Measurements from ENCODE around the gene TNS4. TPM values are rescaled to one million over a fixed set of nuclear protein-coding genes. Genes with fewer than 3 reads are reported as not detected.
A peak's percentile ranks its signal among the peaks of the same experiment; 100 is the strongest.

Gene TNS4
- total RNA-seq, 2 experiments from 2014 or later = 0.22 to 0.97 TPM

- no peaks in the 10 kb centered on the region for H4K20me1 ChIP-seq (ENCODE audit: insufficient read depth, low read length)
- peaks cover 20% of the 10 kb centered on the region for H3K4me1 ChIP-seq (ENCODE audit: insufficient read depth, low read length, poor library complexity, severe bottlenecking)
- no peak overlapping the region for H3K27ac ChIP-seq (ENCODE audit: low read depth, low read length, poor library complexity, severe bottlenecking)
- no peaks in the 10 kb centered on the region for H3K9me2 ChIP-seq (ENCODE audit: insufficient read depth, low read length)
- intact Hi-C loops (cut with micrococcal nuclease; ENCODE audit: unreplicated experiment) = loop anchor here (5.0 kb wide), 1 partner anchor 229 kb away; no protein-coding TSS in a partner anchor
- H3K4me3 ChIP-seq (ENCODE audit: low read depth, low read length, poor library complexity, severe bottlenecking) = no peak overlapping the region
- peak overlapping the region; percentile 41; the same call in 1 of the 2 replicates for H3K4me2 ChIP-seq (ENCODE audit: low read length)
- BruUV-seq (replicated peaks) = no TSS peak
- no peaks in the 10 kb centered on the region for H3K36me3 ChIP-seq (ENCODE audit: insufficient read depth, low read length)
- no peak overlapping the region for H2AFZ ChIP-seq (ENCODE audit: low read length)
- CTCF ChIA-PET (ENCODE audit: unreplicated experiment) = interaction anchor here (2.7 kb wide), 1 partner anchor 29 kb away, joined by 15 read pairs; no protein-coding TSS in a partner anchor
- POLR2A ChIA-PET = interaction anchor here (0.9 to 1.4 kb wide), 3 partner anchors 17 to 114 kb away, joined by 3 to 5 read pairs (median 4); partner anchors contain the start of gene TOP2A
- H3K9me3 ChIP-seq (ENCODE audit: low read length) = no peaks in the 10 kb centered on the region
- DNase-seq (ENCODE audit: low spot score) = peak; percentile 32
- TF ChIP-seq EZH2phosphoT487 (IDR thresholded peaks at IDR 0.05; ENCODE audit: borderline replicate concordance, low read depth, low read length) = no peak
- TF ChIP-seq, protein P1, sequence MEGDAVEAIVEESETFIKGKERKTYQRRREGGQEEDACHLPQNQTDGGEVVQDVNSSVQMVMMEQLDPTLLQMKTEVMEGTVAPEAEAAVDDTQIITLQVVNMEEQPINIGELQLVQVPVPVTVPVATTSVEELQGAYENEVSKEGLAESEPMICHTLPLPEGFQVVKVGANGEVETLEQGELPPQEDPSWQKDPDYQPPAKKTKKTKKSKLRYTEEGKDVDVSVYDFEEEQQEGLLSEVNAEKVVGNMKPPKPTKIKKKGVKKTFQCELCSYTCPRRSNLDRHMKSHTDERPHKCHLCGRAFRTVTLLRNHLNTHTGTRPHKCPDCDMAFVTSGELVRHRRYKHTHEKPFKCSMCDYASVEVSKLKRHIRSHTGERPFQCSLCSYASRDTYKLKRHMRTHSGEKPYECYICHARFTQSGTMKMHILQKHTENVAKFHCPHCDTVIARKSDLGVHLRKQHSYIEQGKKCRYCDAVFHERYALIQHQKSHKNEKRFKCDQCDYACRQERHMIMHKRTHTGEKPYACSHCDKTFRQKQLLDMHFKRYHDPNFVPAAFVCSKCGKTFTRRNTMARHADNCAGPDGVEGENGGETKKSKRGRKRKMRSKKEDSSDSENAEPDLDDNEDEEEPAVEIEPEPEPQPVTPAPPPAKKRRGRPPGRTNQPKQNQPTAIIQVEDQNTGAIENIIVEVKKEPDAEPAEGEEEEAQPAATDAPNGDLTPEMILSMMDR (conservative IDR thresholded peaks at IDR 0.05; ENCODE audit: low read length) = no peak
- H3K79me2 ChIP-seq (ENCODE audit: insufficient read depth, low read depth, low read length) = no peaks in the 10 kb centered on the region
Measured at GRCh38 chr17:40531051-40531991, 29.9 kb upstream of the TNS4 start.

GRCh38 chr17:40530531-40530994, 29.1 kb upstream of the TNS4 start:
- H3K79me2 ChIP-seq (ENCODE audit: insufficient read depth, low read depth, low read length) = no peaks in the 10 kb centered on the region
- no TSS peak for BruUV-seq (replicated peaks)
- no peaks in the 10 kb centered on the region for H3K36me3 ChIP-seq (ENCODE audit: insufficient read depth, low read length)
- H2AFZ ChIP-seq (ENCODE audit: low read length) = no peak overlapping the region
- H3K27ac ChIP-seq (ENCODE audit: low read depth, low read length, poor library complexity, severe bottlenecking) = no peak overlapping the region
- H3K9me3 ChIP-seq (ENCODE audit: low read length) = peaks cover 7% of the 10 kb centered on the region; the same call in 1 of the 2 replicates
- no peak overlapping the region for H3K4me2 ChIP-seq (ENCODE audit: low read length)
- ChIA-PET POLR2A (interaction anchor here (0.9 kb wide), 1 partner anchor 55 kb away, joined by 5 read pairs; no protein-coding TSS in a partner anchor), CTCF (ENCODE audit: unreplicated experiment) (no interaction called here)
- DNase-seq (ENCODE audit: low spot score) = no peak
- no peaks in the 10 kb centered on the region for H4K20me1 ChIP-seq (ENCODE audit: insufficient read depth, low read length)
- H3K4me1 ChIP-seq (ENCODE audit: insufficient read depth, low read length, poor library complexity, severe bottlenecking) = peaks cover 20% of the 10 kb centered on the region
- intact Hi-C loops (cut with micrococcal nuclease; ENCODE audit: unreplicated experiment) = loop anchor here (5.0 kb wide), 1 partner anchor 228 kb away; no protein-coding TSS in a partner anchor
- TF ChIP-seq, protein P1 (conservative IDR thresholded peaks at IDR 0.05; ENCODE audit: low read length) = no peak
- no peak for TF ChIP-seq EZH2phosphoT487 (IDR thresholded peaks at IDR 0.05; ENCODE audit: borderline replicate concordance, low read depth, low read length)
- H3K4me3 ChIP-seq (ENCODE audit: low read depth, low read length, poor library complexity, severe bottlenecking) = no peak overlapping the region
- no peaks in the 10 kb centered on the region for H3K9me2 ChIP-seq (ENCODE audit: insufficient read depth, low read length)
